22Rv1 (cell line): ENCODE data around the gene PF4V1.

Experiments
- CTCF ChIP-seq: fragments of 450-650 bp; IDR thresholded peaks from 2 replicates; pipeline ENCODE4 v1.5.1; 2017; ENCODE audit warnings: mild to moderate bottlenecking
- ZFX ChIP-seq: fragments of 450-650 bp; IDR thresholded peaks from 2 replicates; pipeline ENCODE4 v1.6.1; 2017; ENCODE audit warnings: antibody characterized with exemption, borderline replicate concordance

GRCh38 chr4:73842696-73843095 lies 10.4 kb upstream of the PF4V1 start:
- TF ChIP-seq CTCF (no peak), ZFX (no peak)
